Heart left ventricle (tissue), 16 donors: ENCODE data around the gene TMIE. TPM values are rescaled to one million over a fixed set of nuclear protein-coding genes. Genes with fewer than 3 reads are reported as not detected.
A peak's percentile ranks its signal among the peaks of the same experiment; 100 is the strongest.

Experiments
- ATAC-seq, 4 donors: fragments of 200-7000 bp; cut with Tn5 transposase; one replicate each; pipeline ENCODE4 v1.9.1; 2020 to 2022; ENCODE audit warnings: moderate library complexity in 4 of 4, mild to moderate bottlenecking in 3 of 4, moderate number of reproducible peaks in 1 of 4
- DNase-seq, 5 donors: peaks; one replicate each; pipeline ENCODE4 v3.0.0-alpha.2; 2020
- H3K27ac ChIP-seq, 12 donors: fragments of 200-600 bp; sonication (generic) in 4 of 12; one replicate each; pipeline versions ENCODE4 v1.5.0 to v1.8.0; 2016 to 2022; ENCODE audit warnings: mild to moderate bottlenecking in 2 of 12
- H3K27me3 ChIP-seq, 9 donors: fragments of 200-600 bp; sonication (generic) in 2 of 9; one replicate each; pipeline versions ENCODE4 v1.5.1 to v1.8.0; 2016 to 2022; ENCODE audit warnings: mild to moderate bottlenecking in 3 of 9
- H3K36me3 ChIP-seq, 9 donors: fragments of 200-600 bp; sonication (generic) in 2 of 9; one replicate each; pipeline versions ENCODE4 v1.5.0 to v1.8.0; 2018 to 2022; ENCODE audit warnings: mild to moderate bottlenecking in 2 of 9
- H3K4me1 ChIP-seq, 12 donors: fragments of 200-600 bp; sonication (generic) in 4 of 12; one replicate each; pipeline versions ENCODE4 v1.5.0 to v1.8.0; 2016 to 2022; ENCODE audit warnings: mild to moderate bottlenecking in 3 of 12
- H3K4me3 ChIP-seq, 12 donors: fragments of 200-600 bp; sonication (generic) in 4 of 12; one replicate each; pipeline versions ENCODE4 v1.5.0 to v1.8.0; 2017 to 2022; ENCODE audit warnings: mild to moderate bottlenecking in 9 of 12, moderate library complexity in 4 of 12
- H3K9me3 ChIP-seq, 12 donors: fragments of 200-600 bp; sonication (generic) in 4 of 12; one replicate each; pipeline versions ENCODE4 v1.5.0 to v1.8.0; 2016 to 2022; ENCODE audit warnings: mild to moderate bottlenecking in 1 of 12
- POLR2A ChIP-seq, 2 donors: fragments of 450-650 bp; IDR thresholded peaks; one replicate each; pipeline ENCODE4 v1.6.1; 2017; ENCODE audit warnings: antibody characterized with exemption in 2 of 2, mild to moderate bottlenecking in 2 of 2, moderate library complexity in 2 of 2
- WGBS, 4 donors: extraction: QIAGEN DNeasy Blood & Tissue Kit in 2 of 4; methylation state at CpG; one replicate each; pipeline versions ENCODE4 v1.1.5 to v1.1.7; 2013 to 2018; 5-methylcytosine and 5-hydroxymethylcytosine counted together
- intact Hi-C, 10 donors: fragments of 100-400 bp; cut with DNase I; formaldehyde crosslinking; loops; one replicate each; pipeline versions ENCODE4 v1.11.1 to v1.14.2; 2022
- long read RNA-seq, 3 donors: library from polyadenylated mRNA; unstranded; transcript quantifications; one replicate each; pipeline ENCODE4 v2.0.0, GENCODE V29; 2020 to 2021
- polyA plus RNA-seq, 2 donors: library from polyadenylated mRNA; stranded (reverse); fragments of 200-250 nt; gene quantifications; one replicate each; pipeline ENCODE4 v1.2.3, GENCODE V29; 2013
- total RNA-seq, 9 donors: library from RNA; depleted of rRNA in 2 of 9; stranded (reverse); fragments of >200 nt in 2 of 9; fragmentation: NEBNext Ultra II Directional in 3 of 9; extraction: Animal tissue kit (Norgen Biotek cat#: 25700) in 3 of 9; gene quantifications; one replicate each; pipeline versions ENCODE4 v1.1.0 to v1.2.4, GENCODE V29; 2016 to 2023
- TF ChIP-seq, protein P1 (sequence below), 12 donors: fragments of 200-600 bp; sonication (generic) in 4 of 12; IDR thresholded peaks; one replicate each; pipeline versions ENCODE4 v1.5.0 to v1.8.0; 2018 to 2022; ENCODE audit warnings: antibody characterized with exemption in 12 of 12, mild to moderate bottlenecking in 5 of 12
- donor health status: ischemic (EF 13 %, LVEDD 7.1; RV severe dilation, severe dysfunction).
- donor health status: healthy with polysubstance abuse.
- donor health status: DM: no; HTN: yes; CAD: no.
- donor health status: DM: no; HTN: no; CAD: no.
- donor health status: ischemic (EF 25% LVEDD 6.9; RV normal size, moderate dysfunction).
- donor health status: ischemic (EF 25% LVEDD 5.7; RV mildly dilated, moderate dysfunction).
- donor health status: healthy.
- donor health status: DM: yes; HTN: yes; CAD: no.
- donor health status: ischemic (EF 35%, LVEDD 5.7; RV mildly dilated, moderate dysfunction).
- donor health status: nonischemic (EF 11% LVEDD 7.7; RV severe dilation, severe dysfunction).
- donor health status: DM: yes; HTN: yes; CAD: no.
- donor health status: PGD.
- donor health status: ischemic (EF 29% LVEDD 5.4; RV normal size, mild dysfunction).
- donor health status: nonischemic (EF 23%, LVEDD 6.1; RV moderate dilation, normal function).

TMIE gene, protein sequence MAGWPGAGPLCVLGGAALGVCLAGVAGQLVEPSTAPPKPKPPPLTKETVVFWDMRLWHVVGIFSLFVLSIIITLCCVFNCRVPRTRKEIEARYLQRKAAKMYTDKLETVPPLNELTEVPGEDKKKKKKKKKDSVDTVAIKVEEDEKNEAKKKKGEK
- total RNA-seq = under 1 TPM in 8 of 9 donors, not detected in 1; 0.47 to 0.95 (median 0.61) TPM
- under 1 TPM; 0.46 to 0.69 TPM for polyA plus RNA-seq
- long read RNA-seq, donor 1 = 0 reads
- long read RNA-seq, donor 2 = 0 reads
- long read RNA-seq, donor 3, partial matches to known transcripts = 0 of 2 reads
- long read RNA-seq, donor 3, other reads (novel, unspliced or antisense) = 1 of 2 reads

DNA sequence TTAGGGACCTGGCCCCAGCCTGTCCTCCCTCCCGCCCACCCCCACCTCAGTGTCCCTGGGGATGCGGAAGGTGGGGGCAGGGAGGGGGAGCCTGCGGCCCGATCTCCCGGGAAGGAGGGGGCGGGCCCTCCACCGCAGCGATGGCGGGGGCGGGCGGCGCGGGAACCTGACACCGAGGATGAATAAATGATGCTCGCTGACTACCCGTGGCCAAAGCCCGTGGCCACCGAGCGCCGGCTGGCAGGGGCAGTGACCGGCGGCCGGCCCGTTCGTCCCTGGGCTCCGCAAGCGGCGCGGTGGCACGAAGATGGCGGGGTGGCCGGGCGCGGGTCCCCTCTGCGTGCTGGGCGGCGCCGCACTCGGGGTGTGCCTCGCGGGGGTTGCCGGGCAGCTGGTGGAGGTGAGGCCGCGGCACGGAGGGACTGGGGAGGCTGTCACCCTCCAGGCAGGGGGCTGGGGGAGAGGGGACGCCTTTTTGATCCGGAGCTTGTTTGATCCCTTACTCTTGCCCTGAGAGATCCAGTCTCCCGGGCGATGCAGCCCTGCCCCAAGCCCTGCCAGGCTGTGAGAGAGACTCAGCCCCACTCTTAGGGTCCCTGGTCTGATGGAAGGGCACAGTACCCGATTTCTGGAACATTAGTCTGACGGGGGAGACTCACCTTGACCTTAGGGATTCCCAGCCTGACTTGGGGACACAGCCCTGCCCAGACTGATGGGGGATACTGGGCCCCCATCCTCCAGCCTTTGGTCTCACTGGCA, at the start of gene TMIE:
TMIE (plus strand) TSS at position 212 of the 759 bp plus-strand sequence; CDS start at position 308, 96 bp downstream.
- TF ChIP-seq POLR2A (IDR thresholded peaks at IDR 0.05) = no peak
- TF ChIP-seq, protein P1, sequence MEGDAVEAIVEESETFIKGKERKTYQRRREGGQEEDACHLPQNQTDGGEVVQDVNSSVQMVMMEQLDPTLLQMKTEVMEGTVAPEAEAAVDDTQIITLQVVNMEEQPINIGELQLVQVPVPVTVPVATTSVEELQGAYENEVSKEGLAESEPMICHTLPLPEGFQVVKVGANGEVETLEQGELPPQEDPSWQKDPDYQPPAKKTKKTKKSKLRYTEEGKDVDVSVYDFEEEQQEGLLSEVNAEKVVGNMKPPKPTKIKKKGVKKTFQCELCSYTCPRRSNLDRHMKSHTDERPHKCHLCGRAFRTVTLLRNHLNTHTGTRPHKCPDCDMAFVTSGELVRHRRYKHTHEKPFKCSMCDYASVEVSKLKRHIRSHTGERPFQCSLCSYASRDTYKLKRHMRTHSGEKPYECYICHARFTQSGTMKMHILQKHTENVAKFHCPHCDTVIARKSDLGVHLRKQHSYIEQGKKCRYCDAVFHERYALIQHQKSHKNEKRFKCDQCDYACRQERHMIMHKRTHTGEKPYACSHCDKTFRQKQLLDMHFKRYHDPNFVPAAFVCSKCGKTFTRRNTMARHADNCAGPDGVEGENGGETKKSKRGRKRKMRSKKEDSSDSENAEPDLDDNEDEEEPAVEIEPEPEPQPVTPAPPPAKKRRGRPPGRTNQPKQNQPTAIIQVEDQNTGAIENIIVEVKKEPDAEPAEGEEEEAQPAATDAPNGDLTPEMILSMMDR (IDR thresholded peaks at IDR 0.05) = no peak
- ATAC-seq (no peak), DNase-seq (peak in 3 of 5 donors; percentile 26 to 71 (median 32))
- WGBS, 4 donors = 11 to 79% (median 13%) methylated on average over 5 to 51 of the region's 51 CpGs
- peak within 1 kb of the TSS in 7 of 12 donors; percentile 4 to 55 (median 24) for H3K27ac ChIP-seq
- H3K9me3 ChIP-seq = no peaks in the 10 kb centered on the region
- peaks cover 8 to 54% (median 37%) of the 10 kb centered on the region in 12 donors for H3K4me1 ChIP-seq
- no peaks in the 10 kb centered on the region for H3K36me3 ChIP-seq
- H3K27me3 ChIP-seq = peaks cover 0 to 19% (median 0%) of the 10 kb centered on the region in 9 donors
- H3K4me3 ChIP-seq = peak within 1 kb of the TSS in 11 of 12 donors; percentile 2 to 50 (median 42)
- intact Hi-C loops = loop anchor here in 7 of 10 donors (5.0 to 10.0 kb wide), 8 partner anchors 143 to 673 kb away; partner anchors contain the start of genes MYL3 (in 1 of the 7) and SETD2 (in 1 of the 7)

DNA sequence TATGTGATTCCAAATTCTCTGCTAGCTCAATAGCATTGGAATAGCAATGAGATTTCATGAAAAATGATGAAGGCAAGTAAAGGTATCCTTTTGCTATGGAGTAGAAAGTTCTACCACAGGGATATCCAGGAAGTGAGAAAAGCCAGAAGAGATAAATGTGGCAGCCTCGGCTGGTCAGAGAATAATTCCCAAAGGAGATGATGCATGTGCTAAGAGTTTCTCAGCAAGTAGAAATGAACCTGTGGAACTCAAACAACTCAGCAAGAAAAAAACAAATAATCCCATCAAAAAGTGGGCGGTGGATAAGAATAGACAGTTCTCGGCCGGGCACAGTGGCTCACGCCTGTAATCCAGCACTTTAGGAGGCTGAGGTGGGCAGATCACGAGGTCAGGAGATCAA, 45.9 kb upstream of the TMIE start:
- DNase-seq (no peak), ATAC-seq (no peak)
- peaks cover 0 to 7% (median 2%) of the 10 kb centered on the region in 12 donors for H3K4me1 ChIP-seq
- H3K4me3 ChIP-seq = no peak overlapping the region
- peaks cover 0 to 12% (median 0%) of the 10 kb centered on the region in 12 donors for H3K9me3 ChIP-seq
- no peak overlapping the region for H3K27ac ChIP-seq
- WGBS, 4 donors = 58 to 71% (median 69%) methylated on average over 6 of the region's 6 CpGs
- intact Hi-C loops = no loop called here
- no peaks in the 10 kb centered on the region for H3K36me3 ChIP-seq
- no peak for TF ChIP-seq POLR2A (IDR thresholded peaks at IDR 0.05)
- TF ChIP-seq, protein P1 (IDR thresholded peaks at IDR 0.05) = no peak
- H3K27me3 ChIP-seq = no peaks in the 10 kb centered on the region

DNA sequence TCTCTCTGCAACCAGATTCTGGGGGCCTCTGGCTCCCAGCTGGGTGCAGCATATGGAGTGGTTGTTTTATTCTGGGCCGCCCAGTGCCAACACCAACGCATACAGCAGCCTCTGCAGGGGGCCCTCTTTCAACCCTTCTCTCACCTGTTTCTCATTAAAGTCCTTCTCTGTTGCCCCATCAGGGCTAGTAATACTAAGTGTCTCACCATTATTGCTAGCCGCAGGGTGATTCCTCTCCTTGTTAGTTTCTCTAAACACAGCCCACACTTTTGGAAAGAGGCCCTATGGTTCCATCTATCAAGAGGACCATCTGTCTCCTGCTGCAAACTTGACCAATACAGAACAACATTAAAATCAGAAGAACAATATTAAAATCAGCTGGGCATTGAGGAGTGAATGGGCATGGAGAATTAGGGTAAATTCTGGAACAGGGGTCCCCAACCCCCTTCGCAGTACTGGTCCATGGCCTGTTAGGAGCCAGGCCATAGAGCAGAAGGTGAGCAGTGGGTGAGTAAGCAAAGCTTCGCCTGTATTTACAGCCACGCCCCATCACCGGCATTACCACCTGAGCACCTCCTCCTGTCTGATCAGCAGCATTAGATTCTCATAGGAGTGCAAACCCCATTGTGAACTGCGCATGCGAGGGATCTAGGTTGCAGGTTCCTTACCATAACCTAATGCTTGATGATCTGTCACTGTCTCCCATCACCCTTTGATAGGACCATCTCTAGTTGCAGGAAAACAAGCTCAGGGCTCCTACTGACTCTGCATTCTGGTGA, 44.2 kb upstream of the TMIE start:
- no peaks in the 10 kb centered on the region for H3K36me3 ChIP-seq
- 89 to 92% (median 89%) methylated on average over 9 of the region's 9 CpGs for WGBS, 4 donors
- intact Hi-C loops = no loop called here
- no peak for DNase-seq
- H3K4me1 ChIP-seq = peaks cover 0 to 23% (median 9%) of the 10 kb centered on the region in 12 donors
- H3K27ac ChIP-seq = no peak overlapping the region
- no peaks in the 10 kb centered on the region for H3K27me3 ChIP-seq
- H3K4me3 ChIP-seq = no peak overlapping the region
- H3K9me3 ChIP-seq = peaks cover 0 to 5% (median 0%) of the 10 kb centered on the region in 12 donors
- TF ChIP-seq POLR2A (IDR thresholded peaks at IDR 0.05) = no peak
- TF ChIP-seq, protein P1 (IDR thresholded peaks at IDR 0.05) = no peak
- no peak for ATAC-seq
